GM18517 (cell line): ENCODE data around the gene ANKRD12.
"Not testable (repeated sequence)": the region's sequence is repeated elsewhere in the genome, so short reads cannot be mapped to it uniquely, and the experiment has no call there.

ENCODE experiments used
- ATAC-seq: cut with Tn5 transposase; IDR thresholded peaks from one replicate; pipeline ENCODE4 v1.9.1; 2021; ENCODE audit warnings: mild to moderate bottlenecking, moderate library complexity; ENCODE audit not compliant: unreplicated experiment

ANKRD12 gene

DNA sequence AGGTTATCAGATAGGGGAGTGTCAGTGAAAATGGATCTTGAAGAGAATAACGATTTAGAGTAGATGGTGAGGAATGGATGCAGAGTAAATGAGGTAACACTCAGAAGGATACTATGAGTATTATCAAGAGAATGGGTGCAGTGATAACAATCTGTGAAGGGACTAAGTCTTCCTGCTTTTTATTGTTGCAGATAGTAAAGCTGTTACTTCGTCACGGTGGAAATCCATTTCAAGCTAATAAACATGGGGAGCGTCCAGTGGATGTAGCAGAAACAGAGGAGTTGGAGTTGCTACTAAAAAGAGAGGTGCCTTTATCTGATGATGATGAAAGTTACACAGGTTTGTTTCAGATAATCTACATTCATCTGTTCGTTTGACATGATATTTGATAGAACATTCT lies 85.1 kb downstream of the ANKRD12 start:
- no peak for ATAC-seq

DNA sequence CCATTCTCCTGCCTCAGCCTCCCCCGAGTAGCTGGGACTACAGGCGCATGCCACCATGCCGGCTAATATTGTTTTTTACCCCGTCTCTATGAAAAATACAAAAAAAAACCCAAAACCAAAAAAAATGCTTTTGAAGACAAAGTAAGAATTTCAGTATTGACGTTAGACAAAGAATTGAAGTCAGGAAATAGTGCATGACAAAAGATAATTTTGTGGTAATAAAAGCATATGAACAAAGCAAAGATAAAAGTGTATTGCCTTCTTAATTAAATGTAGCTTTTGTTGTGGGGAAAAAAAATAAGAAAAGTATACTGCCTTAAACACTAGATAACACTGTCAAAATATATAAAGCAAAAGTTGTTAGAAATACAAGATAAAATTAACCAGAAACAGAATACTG lies 86.8 kb downstream of the ANKRD12 start:
- no peak for ATAC-seq

DNA sequence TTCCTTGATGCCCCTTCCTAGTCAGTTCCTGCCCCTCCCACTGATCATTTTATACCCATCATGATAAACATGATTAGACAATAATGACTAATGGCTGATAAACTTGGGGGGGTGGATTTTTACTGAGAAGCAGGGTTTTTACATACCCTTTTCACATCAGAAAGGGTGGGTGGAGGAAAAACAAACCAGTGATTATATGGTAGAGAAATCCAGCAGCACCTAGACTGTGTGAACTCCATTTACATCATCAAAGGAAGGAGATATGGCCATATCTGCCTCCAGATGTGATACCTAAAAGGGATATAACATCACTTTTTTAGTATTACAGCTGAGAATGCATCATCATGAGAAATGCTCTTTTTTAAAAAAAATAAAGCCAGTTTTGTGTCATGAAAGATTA lies 89.9 kb downstream of the ANKRD12 start:
- ATAC-seq, result no peak

DNA sequence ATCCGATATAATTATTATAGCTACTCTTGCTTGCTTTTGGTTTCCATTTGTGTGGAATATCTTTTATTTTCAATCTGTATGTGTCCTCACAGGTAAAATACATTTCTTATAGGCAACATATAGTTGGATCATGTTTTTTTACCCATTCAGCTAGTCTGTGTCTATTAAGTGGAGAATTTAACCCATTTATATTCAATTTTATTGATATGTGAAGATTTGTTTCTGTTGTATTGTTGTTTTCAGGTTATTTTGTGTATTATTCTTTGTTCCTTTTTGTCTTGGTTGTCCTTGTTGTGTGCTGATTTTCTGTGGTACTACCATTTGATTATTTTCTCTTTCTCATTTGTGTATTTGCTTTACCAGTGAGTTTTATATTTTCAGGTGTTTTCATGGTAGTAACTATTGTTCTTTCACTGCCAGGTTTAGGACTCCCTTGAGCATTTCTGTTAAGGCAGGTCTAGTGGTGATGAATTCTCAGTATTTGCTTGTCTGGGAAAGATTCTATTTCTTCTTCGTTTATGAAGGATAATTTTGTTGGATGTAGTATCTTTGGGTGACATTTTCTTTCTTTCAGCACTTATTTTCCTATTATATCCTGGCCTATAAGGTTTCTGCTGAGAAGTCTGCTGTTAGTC lies 95.4 kb downstream of the ANKRD12 start:
- ATAC-seq, result no peak

DNA sequence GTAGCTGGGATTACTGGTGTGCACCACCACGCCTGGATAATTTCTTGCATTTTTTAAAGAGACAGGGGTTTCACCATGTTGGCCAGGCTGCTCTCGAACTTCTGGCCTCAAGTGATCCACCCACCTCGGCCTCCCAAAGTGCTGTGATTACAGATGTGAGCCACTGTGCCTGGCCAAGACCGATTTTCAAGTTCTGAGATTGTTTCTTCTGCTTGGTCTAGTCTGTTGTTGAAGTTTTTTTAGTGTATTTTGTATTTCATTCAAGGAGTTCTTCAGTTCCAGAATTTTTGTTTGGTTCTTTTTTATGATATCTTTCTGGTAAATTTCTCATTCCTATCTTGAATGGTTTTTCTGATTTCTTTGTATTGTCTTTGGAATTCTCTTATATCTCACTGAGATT lies 96.4 kb downstream of the ANKRD12 start:
- no peak for ATAC-seq

DNA sequence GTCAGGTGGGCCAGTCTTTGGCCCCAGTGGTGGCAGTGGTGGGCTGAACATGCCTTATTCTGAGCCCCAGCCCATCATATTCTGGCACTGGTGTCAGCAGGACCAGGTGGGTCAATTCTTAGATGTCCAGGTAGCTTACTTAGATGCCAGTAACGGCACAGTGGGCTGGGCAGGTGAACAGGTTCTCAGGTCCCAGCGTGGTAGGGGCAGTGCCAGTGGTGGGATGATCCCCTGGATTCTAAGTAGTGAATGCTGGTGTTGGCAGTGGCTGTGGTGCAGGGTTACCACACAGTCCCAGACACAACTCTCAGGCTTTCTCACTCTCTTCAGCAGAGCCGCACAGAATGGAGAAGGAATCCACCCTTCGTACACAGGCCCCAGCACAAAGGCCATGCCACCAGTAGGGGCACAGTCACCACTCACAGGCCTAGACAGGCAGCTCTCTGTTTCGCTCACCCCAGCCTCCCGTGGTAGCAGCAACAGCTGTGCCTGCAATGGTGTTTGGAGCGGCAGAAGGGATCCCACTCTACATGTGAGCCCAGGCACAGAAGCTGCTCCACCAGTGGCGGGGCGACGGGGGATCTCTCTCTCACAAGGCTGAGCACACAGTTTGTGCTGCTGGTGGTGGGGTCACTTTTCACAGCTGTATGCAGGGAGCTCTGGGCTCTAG lies 97.3 kb downstream of the ANKRD12 start:
- ATAC-seq, result no peak

DNA sequence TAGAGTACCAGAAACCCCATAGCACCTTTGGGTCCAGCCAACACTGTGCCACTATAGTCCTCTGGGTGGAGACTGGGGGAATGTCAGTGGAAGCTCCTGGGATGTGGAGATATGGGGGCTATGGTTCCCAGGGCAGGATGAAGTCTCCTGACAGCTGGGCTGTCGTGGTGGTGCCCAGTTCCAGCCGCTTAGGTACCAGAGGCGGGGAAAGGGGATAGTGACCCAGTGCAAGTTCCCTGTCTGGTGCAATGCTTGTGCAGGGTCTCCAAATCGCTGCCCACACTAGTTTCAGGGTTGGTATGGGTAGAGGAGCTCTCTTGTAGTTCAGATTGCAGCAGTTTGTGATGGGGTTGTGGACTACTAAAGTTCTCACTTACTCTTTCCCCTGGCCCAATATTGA lies 97.9 kb downstream of the ANKRD12 start:
- ATAC-seq, result no peak

DNA sequence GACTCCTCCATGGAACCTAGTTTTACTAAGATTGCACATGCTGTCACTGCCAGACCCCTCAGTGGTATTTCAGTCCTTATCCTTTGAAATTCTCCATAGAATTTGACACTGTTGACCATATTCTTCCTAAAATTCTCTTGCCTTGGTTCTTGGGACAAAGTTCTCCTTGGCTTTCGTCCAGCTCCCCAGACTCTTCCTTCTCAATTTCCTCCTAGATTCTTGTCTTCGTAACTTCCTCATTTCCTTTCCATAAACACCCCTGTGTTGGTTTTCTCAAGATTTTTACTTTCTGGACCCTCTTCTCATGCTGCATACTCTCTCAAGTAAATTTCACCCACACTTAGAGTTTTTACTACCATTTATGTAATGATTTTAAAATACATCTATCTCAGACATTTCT lies 101.4 kb downstream of the ANKRD12 start:
- ATAC-seq, result no peak

DNA sequence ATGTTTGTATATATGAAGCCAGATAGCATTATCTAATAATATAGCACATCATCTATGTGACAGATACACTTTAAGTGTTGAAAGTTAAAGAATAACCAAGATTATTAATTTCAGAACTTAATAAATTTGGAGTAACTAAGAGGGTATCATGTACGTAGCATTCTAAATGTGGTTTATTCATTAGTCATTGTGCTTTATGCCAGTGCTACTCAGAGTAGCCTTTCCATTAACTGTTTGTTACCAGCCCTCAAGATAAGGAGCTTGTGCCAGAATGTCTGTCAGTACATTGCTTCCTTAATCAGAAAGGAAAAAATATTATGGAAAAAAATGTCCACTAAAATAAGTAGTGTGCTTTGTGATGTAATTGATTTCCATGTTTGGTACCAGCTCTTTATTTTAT lies 103.1 kb downstream of the ANKRD12 start:
- no peak for ATAC-seq

DNA sequence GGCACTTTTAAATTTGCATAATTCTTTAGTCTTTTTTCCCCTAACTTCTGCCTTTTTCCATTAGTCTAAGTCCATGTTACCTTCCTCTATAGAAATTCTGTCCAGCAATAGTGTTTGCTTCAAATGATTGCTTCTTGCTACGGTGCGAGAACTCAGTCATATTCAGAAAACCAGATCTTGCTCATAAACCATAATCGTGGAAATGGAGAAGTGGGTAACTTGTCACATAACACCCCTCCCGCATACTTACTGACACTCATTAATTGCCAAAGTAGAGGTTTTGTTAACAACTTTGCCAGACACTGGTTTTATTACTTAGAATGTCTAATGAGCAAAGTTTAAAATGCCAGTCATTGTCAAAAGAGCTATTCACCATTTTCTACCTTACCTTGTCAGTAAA lies 103.7 kb downstream of the ANKRD12 start:
- no peak for ATAC-seq

DNA sequence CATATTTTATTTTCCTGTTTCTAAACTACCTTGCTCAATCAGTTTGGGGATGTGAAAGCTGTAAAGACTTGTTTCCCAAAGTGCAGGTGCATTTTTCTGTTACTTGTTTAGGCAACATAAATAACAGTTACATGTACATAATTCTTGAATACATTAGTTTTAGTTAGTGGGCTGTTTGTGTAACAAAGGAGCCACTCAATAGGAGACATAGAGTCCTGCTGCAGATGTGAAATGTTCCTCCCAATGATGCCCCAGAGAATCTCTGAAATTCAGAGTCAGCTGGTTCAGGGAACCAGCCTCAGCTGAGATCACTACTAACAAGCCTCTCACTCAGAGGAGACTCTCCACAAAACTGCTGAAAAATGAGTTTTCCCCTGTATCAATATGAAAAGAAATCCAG lies 106.4 kb downstream of the ANKRD12 start:
- ATAC-seq, result peak; percentile 51

DNA sequence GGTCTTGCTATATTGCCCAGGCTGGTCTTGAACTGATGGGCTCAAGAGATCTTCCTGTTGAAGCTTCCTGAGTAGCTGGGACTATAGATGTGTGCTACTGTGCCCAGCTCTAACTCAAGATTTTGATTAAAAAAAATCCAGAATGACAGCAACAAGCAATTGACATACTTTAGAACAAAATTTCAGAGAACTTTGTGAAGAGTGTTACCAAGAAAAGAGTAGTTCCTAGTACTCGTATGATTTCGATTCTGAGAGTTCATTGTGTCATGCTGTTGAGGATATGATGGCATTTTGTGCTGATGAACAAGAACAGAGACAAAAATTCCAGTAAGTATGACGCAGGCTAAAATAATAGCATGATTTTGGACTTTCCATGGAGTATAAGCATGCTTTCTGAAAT lies 107.8 kb downstream of the ANKRD12 start:
- ATAC-seq, result no peak

DNA sequence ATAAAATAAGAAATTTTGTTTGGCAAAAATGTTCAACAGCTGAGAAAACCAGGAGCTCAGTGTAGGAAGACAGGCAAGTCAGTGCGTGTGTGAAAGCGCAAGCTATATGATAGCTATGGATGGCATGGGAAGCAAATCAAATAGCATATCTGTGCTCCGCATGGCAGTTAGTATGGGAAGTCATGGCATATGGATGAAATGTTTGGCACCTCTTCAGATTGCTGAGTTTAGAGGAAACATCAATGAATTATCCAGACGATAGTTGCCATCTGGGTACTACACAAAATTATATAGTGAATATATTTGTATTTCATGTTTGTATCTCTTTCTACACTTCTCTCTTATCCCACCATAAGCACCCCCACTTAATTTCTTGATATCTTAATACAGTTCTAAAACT lies 112.1 kb downstream of the ANKRD12 start:
- ATAC-seq, result no peak

DNA sequence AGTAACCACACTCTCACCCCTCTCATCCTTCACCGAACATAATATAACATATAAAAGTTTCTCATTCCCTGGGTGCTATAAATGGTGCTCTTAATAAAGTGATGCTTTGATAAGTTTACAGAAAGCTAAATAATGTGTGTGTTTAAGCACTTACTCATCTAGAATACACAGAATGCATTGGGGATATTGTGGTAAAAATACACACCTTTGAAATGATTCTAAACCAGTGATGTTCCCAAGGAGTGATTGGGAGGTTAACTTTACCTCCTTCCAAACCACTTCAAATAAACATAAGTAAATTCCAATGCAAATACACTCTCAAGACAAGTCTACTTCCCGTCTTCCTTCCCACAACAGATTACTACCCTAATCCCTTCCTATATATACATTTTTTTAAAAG lies 112.7 kb downstream of the ANKRD12 start:
- ATAC-seq, result no peak

DNA sequence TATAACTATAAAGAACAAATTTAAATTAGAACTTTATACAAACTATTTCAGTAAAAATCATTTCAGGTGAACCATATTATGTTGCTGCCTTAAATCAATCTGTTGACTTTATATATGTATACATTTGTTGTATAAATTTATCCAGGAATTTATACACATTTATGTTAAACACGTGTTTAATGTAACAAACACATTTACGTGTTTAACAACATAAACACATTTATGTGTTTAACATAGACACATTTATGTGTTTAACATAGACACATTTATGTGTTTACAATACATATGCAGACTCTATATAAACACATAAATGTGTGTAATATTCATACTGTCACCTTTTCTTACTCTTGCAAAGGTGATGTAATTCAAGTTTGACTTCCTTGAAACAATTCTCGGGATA lies 122.6 kb downstream of the ANKRD12 start:
- no peak for ATAC-seq

DNA sequence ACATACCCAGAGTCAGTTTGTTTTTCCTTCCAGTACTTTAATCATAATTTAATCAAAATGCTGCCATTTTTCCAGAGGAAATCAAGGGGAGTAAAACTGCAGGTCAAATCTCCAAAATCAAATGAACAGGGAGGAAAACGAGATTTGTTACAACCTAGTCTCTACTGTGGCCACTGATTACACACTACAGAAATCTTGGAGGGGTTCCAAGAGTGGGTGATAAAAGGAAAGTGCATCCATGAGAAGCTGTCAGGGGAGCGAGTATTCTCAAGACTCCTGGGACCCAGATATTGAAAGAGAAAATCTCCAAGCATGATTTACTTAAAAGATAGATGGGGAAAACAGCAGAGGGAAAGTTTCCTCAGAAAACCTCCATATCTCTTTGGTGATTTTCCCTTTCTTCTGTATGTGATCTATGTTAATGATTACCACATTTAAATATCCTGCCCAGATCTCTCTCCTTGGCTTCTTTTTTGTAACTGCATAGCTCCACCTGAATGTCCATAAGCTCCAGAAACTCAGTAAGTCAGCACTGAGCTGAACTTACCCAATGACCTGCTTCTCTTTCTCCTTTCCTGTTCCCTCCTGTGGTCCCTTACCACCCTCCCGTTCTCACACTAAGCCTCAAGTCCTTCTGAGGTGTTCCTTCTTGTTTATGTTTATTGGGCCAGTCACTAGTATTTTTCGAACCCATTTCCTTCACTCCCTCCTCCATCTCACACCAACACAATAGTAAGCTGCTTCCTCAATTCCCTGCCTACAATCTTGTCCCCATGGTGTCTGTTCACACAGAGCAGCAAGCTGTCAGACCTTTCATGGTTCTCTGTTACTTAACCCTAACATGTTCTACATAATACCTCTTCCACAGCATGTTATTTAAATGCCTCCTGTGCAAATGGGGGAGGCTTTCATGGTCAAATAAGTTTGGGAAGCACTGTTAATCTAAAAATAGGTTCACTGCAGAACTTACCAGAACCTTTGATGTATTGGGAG lies 124.1 kb downstream of the ANKRD12 start:
- no peak for ATAC-seq

DNA sequence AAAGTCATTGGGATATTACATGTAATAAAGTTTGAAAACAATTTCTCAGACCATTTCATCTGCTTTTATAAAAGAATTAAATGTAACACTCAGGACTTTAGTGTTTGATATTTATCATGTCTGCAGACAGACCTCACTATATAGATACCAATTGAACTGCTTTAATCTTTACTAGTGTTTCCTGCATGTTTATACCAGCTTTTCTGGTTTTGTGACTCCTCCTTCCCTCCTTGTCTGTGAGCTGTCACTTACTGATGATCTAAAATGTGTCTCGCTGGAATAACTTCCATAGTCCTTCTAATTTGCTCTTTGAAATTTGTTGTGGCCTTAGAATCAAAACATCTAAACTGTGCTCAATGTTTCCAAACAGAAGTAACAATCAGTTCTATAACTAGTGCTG lies 126.7 kb downstream of the ANKRD12 start:
- ATAC-seq, result no peak

DNA sequence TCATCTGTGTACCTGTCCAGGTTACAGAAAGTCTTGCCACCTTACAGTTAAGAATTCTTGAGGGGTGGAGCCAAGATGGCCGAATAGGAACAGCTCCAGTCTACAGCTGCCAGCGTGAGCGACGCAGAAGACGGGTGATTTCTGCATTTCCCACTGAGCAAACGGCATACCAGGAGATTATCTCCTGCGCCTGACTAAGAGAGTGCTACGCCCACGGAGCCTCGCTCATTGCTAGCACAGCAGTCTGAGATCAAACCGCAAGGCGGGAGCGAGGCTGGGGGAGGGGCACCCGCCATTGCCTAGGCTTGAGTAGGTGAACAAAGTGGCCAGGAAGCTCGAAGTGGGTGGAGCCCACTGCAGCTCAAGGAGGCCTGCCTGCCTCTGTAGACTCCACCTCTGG lies 128.2 kb downstream of the ANKRD12 start:
- not testable (repeated sequence) for ATAC-seq

DNA sequence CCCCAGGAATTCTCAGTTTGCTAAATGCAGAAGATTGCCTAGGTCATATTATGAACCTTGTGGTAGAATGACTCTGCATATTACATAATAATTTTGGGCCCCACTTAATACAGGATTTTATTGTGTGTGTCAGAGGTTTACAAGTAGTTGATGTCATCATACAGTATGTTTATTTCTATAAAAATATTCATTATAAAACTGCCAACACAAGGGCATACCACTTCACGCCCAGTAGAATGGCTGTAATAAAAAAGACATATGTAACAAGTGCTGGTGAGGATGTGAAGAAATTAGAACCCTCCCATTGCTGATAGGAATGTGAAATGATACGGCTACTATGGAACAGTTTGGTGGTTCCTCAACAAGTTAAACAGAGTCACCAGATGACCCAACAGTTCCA lies 136.6 kb downstream of the ANKRD12 start:
- ATAC-seq, result no peak

DNA sequence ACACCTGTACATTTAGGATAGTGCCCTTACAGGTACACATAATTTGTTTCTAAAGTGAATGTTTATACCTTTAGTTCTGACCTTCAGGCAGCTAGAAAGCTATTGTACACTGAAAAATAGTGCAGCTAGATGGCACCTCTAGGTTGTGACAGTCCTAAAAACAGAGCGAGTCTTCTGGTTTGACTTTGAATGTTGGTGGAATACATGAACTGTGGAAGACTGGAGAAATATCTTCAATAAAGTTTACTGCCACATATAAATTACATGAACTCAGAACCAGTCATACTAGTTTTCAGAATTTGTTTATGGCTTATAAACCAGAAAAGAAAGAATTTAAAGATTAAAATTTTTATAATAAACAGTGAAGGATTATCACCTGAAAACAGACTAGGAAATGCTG lies 139.3 kb downstream of the ANKRD12 start:
- ATAC-seq, result no peak

DNA sequence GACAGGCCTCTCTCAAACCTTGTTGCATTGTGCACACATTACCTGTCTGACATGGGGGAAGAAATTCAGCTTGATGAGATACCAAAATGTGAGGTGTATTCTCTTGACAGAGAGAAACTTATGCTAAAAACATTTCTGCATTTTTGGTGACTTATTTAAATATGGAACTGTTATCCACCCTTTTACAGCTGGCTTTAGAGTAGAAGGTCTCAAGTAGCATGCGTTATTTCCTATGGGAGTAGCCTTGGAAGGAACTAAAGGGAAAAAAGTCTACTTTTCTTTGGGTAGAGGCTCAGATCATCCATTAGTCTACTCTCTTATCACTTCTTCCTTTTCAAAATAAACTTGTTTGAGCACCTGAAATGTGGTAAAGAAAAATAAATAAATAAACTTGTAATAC lies 141.4 kb downstream of the ANKRD12 start:
- no peak for ATAC-seq

DNA sequence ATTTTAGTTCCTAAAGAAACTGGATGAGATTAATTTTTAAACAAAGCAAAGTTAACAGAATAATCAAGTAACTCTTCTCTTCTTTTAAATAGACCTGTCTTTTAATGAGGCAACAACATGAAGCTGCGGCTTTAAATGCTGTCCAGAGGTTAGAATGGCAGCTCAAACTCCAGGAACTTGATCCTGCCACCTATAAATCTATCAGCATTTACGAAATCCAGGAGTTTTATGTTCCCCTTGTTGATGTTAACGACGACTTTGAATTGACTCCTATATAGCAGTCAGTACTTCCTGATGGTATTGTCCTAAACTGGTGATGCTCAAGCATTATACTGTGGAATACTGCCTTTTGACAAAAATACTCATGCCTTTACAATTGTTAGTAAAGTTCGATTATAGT lies 144.3 kb downstream of the ANKRD12 start:
- ATAC-seq, result no peak
